D721Med (cell line): ENCODE results near the gene MROH9.

Experiments
- DNase-seq: peaks from one replicate; pipeline ENCODE4 v3.0.0; 2011; ENCODE audit warnings: low spot score; ENCODE audit not compliant: insufficient read length
- FAIRE-seq: peaks from 2 replicates; lab custom pipeline; 2011; peaks lifted over from hg19 to GRCh38; lab: Jason Lieb, UNC
- TF ChIP-seq, protein P1 (sequence below): IDR thresholded peaks from 2 replicates; pipeline ENCODE4 v1.5.1; 2012; ENCODE audit warnings: mild to moderate bottlenecking, control low read depth; ENCODE audit not compliant: insufficient read depth; ENCODE audit errors: missing control alignments

Gene MROH9

DNA sequence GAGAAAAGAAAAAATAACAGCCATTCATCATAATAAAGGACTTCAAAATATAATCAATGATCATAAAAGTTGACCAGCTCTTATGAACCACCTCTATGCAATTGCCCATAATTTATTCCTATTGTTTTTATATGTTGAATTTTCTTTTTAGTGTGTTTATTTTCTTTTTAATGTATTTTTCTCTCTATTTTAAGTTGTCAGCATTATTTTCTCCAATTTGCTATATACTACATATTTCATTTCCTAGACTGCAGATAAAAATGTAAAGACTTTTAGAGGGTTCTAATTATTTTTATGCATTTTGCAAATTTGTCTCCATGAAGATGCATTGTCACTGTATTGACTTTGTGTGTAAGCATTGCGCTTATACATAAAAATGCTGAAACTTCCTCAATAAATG is 58.4 kb downstream of the MROH9 start:
- no peak for DNase-seq
- TF ChIP-seq, protein P1, sequence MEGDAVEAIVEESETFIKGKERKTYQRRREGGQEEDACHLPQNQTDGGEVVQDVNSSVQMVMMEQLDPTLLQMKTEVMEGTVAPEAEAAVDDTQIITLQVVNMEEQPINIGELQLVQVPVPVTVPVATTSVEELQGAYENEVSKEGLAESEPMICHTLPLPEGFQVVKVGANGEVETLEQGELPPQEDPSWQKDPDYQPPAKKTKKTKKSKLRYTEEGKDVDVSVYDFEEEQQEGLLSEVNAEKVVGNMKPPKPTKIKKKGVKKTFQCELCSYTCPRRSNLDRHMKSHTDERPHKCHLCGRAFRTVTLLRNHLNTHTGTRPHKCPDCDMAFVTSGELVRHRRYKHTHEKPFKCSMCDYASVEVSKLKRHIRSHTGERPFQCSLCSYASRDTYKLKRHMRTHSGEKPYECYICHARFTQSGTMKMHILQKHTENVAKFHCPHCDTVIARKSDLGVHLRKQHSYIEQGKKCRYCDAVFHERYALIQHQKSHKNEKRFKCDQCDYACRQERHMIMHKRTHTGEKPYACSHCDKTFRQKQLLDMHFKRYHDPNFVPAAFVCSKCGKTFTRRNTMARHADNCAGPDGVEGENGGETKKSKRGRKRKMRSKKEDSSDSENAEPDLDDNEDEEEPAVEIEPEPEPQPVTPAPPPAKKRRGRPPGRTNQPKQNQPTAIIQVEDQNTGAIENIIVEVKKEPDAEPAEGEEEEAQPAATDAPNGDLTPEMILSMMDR, result no peak

DNA sequence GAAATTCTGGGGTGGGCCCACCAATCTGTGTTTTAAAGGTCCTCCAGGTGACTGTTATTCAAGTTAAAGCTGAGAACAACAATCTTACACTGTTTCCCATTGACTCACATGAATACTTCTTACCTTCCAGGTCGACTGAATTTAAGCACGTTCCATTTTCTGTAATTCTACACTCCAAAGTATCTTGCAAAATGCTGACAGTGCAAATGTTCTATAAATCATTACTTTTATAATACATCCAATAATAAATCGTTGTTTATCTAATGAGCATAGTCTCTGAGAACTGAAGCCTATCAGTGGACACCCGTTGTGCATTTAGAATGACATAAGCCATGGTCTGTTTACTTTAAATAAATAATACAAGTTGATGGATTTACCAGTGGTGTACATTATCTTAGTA is 79.5 kb downstream of the MROH9 start:
- FAIRE-seq (no peak), DNase-seq (no peak)
- TF ChIP-seq, protein P1, result no peak

More for the DNA sequence above, 58.4 kb downstream of the MROH9 start:
- peak; percentile 29 for FAIRE-seq

DNA sequence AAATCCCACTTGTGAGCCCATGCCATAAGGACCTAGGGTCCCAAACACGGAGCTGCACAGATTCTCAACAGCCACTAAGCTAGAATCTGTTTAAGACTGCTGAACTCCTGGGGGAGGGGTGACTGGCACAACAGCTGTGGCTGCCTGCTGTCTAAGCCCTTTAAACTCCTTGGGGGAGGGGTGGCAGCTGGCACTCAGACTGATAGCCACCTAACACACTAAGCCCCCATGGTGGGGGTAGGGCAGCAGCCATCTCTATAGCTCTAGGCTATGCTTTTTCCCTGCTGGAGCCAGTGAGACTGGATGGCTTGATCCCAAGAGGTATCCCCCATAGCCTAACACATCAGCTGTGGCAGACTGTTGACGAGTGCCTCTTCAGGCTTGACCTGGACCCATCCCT is 82.1 kb downstream of the MROH9 start:
- TF ChIP-seq, protein P1, result no peak
- no peak for DNase-seq
- FAIRE-seq, result peak; percentile 58

DNA sequence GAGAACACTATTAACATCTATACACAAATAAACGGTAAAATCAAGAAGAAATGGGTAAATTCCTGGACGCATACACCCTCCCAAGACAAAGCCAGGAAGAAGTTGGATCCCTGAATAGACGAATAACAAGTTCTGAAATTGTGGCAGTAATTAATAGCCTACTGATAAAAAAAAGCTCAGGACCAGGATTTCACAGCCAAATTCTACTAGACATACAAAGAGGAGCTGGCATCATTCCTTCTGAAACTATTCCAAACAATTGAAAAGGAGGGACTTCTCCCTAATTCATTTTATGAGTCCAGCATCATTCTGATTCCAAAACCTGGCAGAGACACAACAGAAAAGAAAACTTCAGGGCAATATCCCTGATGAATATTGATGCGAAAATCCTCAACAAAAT is 84.6 kb downstream of the MROH9 start:
- FAIRE-seq (no peak), DNase-seq (no peak)
- TF ChIP-seq, protein P1, result no peak

DNA sequence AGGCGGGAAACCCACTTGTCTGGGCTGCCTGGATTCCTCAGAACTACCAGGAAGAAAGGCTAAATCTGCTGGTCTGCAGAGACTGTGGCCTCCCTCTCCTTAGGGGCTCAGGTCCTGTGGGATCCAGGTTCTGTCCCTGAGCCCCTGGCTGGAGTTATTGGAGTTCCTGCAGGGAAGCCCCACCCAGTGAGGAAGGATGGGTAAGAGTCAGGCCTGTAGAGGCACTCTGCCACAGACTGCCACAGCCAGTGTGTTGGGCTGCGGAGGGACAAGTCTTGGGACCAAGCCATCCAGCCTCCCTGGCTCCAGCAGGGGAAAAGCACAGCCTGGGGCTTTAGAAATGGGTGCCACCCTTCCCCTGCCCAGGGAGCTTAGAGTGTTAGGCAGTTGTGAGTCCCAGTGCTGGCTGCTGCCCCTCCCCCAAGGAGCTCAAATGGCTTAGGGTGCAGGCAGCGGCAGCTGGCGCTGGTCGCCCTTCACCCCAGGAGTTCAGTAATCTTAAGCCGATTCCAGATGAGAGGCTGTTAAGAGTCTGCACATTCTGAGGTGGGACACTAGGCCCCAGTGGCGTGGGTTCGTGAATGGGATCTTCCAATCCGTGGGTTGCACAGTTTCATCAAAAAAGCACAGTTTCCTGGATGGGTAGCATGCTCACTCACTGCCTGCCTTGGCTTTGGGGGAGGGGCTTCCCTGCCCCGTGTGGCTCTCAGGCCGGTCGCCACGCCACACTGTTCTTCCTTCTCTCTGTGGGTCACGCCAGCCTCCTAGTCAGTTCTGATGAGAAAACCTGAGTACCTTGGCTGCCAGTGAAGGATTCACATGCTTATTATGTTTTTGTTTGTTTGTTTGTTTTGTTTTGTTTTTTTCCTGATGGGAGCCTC is 97.7 kb downstream of the MROH9 start:
- DNase-seq (no peak), FAIRE-seq (peak; percentile 81)
- TF ChIP-seq, protein P1, result no peak

DNA sequence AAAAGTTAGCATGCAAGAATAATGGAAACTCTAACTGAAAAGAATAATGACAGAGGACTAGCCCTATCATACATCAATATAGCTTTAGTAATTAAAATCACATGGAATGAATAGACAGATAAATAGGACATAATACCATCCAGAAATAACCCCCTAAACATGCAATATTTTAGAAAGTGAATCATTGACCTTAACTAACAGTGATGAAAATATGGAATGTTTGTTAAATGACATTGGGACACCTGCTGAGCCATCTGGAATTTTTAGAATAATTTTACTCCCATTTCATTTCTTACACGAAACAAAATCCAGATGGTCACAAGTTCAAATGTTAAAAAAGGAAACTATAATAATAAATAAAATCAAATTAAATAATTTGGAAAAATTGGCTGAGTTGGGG is 102.3 kb downstream of the MROH9 start:
- DNase-seq (no peak), FAIRE-seq (peak; percentile 72)
- TF ChIP-seq, protein P1, result no peak

DNA sequence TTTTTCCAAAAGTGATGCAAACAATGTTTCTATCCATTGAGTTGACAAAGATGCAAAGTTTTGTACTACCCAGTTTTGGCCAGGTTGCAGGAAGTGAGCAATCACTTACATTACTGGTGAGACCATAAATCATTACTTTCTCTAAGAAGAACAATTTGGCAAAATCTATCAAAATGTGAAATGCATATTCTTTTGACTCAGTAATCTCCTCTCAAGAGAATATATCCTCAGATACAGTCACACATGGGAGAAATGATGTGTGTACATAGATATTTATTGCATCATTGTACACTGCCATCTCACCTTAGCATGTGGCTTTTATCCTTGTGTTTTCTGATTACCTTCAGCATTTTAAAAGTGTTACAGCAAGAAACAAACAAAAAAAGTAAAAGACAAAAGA is 103.0 kb downstream of the MROH9 start:
- DNase-seq (no peak), FAIRE-seq (peak; percentile 63)

More for the DNA sequence above, 103.0 kb downstream of the MROH9 start:
- TF ChIP-seq, protein P1, result no peak
